ENCODE measurements around the gene BCR. TPM values are rescaled to one million over a fixed set of nuclear protein-coding genes. Genes with fewer than 3 reads are reported as not detected.
A peak's percentile ranks its signal among the peaks of the same experiment; 100 is the strongest.

Gene BCR
- total and polyA plus RNA-seq, 2 donors (not counting 1 experiment from before 2014, with no cell fraction given) = 30.2 to 46.4 TPM

- Histone ChIP-seq H3K27me3 (replicated peaks in 1 of 4; ENCODE audit: control extremely low read depth in 1 of 4, control insufficient read depth in 3 of 4, insufficient read depth in 4 of 4, low read length in 3 of 4) (no peaks in the 10 kb centered on the region), H4K20me1 (ENCODE audit: control insufficient read depth, insufficient read depth, low read length, poor library complexity, severe bottlenecking) (no peaks in the 10 kb centered on the region), H3K4me3 (ENCODE audit: control extremely low read depth in 1 of 5, extremely low read depth in 1 of 5, insufficient read depth in 1 of 5, low read depth in 2 of 5, low read length in 4 of 5) (no peak overlapping the region), H3K9me3 (ENCODE audit: control extremely low read depth in 1 of 3, control insufficient read depth in 2 of 3, insufficient read depth in 1 of 3, low read length in 2 of 3) (no peaks in the 10 kb centered on the region), H3K4me2 (replicated peaks; ENCODE audit: low read depth, low read length, poor library complexity, severe bottlenecking) (peak overlapping the region; percentile 55), H3K36me3 (replicated peaks in 1 of 2; ENCODE audit: control extremely low read depth in 1 of 2, control insufficient read depth in 1 of 2, extremely low read depth in 1 of 2, insufficient read depth in 2 of 2, low read length in 1 of 2) (no peaks in the 10 kb centered on the region), H3K9ac (ENCODE audit: low read length) (peak overlapping the region; percentile 14), H3K79me2 (ENCODE audit: control insufficient read depth, insufficient read depth, low read length) (no peaks in the 10 kb centered on the region), H3K27ac (ENCODE audit: low read length in 2 of 2) (peak overlapping the region; percentile 89 to 91), H2AFZ (ENCODE audit: insufficient read depth, low read depth, low read length, poor library complexity, severe bottlenecking) (no peak overlapping the region), H3K4me1 (ENCODE audit: control insufficient read depth in 2 of 2, insufficient read depth in 2 of 2, low read length in 2 of 2) (peaks cover 54 to 66% of the 10 kb centered on the region in 2 donors)
- Mint-ChIP-seq H3K27ac (peak overlapping the region; percentile 89), H3K9me3 (ENCODE audit: insufficient read depth) (no peaks in the 10 kb centered on the region), H3K4me3 (peak overlapping the region; percentile 65), H3K4me1 (peaks cover 49% of the 10 kb centered on the region), H3K27me3 (no peaks in the 10 kb centered on the region)
- CTCF ChIA-PET = interaction anchor here (0.6 to 17.0 kb wide), 11 partner anchors 9 to 323 kb away, joined by 3 to 556 read pairs (median 4); partner anchors contain the start of gene BCR
- no peak for ATAC-seq (ENCODE audit: low read depth)
- intact Hi-C loops (cut with micrococcal nuclease) = loop anchor here (10.0 kb wide), 1 partner anchor 83 kb away; no protein-coding TSS in a partner anchor
- POLR2A ChIA-PET = interaction anchor here (0.7 kb wide), 1 partner anchor 49 kb away, joined by 3 read pairs; no protein-coding TSS in a partner anchor
- no peak for DNase-seq
- 13% methylated on average over 1 of the region's 3 CpGs for whole genome bisulfite sequencing (ENCODE audit: insufficient coverage)
- TF ChIP-seq EZH2 (IDR thresholded peaks at IDR 0.05; ENCODE audit: borderline replicate concordance, insufficient read depth, low read depth, low read length, poor library complexity, severe bottlenecking) = no peak
- TF ChIP-seq CTCF (IDR thresholded peaks at IDR 0.05) = no peak
These were observed 42.8 kb upstream of the BCR start for GRCh38 chr22:23137468-23137867.

DNA sequence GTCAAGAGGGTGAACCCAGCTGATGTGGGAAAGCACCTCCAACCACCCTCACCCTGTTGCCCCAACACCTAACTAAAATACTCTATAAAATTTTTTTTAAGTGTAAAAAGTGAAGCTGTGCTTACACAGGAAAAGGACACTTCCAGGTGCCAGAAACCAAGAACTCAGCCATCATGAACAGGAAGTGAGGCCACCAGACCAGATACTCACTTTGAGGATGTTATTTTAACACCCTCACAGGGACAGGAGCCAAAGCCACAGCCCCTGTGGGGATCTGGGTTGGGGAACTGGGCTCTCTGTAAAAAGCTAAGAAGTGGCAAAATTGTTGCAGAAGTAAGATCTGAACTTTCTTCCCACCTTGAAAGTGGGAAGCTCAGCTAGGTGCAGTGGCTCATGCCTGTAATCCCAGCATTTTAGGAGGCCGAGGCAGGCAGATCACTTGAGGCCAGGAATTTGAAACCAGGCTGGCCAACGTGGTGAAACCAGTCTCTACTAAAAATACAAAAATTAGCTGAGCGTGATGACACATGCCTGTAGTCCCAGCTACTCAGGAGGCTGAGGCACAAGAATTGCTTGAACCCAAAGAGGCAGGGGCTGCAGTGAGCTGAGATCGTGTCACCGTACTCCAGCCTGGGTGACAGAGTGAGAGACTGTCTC is 42.3 kb upstream of the BCR start:
- H3K9ac ChIP-seq (ENCODE audit: low read length) = peak overlapping the region; percentile 16
- H3K4me1 Mint-ChIP-seq = peaks cover 54% of the 10 kb centered on the region
- 0% methylated on average over 3 of the region's 5 CpGs for WGBS (ENCODE audit: insufficient coverage)
- TF ChIP-seq EZH2 (IDR thresholded peaks at IDR 0.05; ENCODE audit: borderline replicate concordance, insufficient read depth, low read depth, low read length, poor library complexity, severe bottlenecking) (no peak), CTCF (IDR thresholded peaks at IDR 0.05) (no peak)
- intact Hi-C loops (cut with micrococcal nuclease) = loop anchor here (10.0 kb wide), 1 partner anchor 83 kb away; no protein-coding TSS in a partner anchor
- ATAC-seq (ENCODE audit: low read depth) = peak; percentile 50
- H3K4me2 ChIP-seq (replicated peaks; ENCODE audit: low read depth, low read length, poor library complexity, severe bottlenecking) = peak overlapping the region; percentile 55
- no peaks in the 10 kb centered on the region for H3K9me3 Mint-ChIP-seq (ENCODE audit: insufficient read depth)
- H3K9me3 ChIP-seq (ENCODE audit: control extremely low read depth in 1 of 3, control insufficient read depth in 2 of 3, insufficient read depth in 1 of 3, low read length in 2 of 3) = no peaks in the 10 kb centered on the region
- peak overlapping the region; percentile 65 for H3K4me3 Mint-ChIP-seq
- H3K27ac ChIP-seq (ENCODE audit: low read length in 2 of 2) = peak overlapping the region; percentile 89 to 91
- peaks cover 59 to 72% of the 10 kb centered on the region in 2 donors for H3K4me1 ChIP-seq (ENCODE audit: control insufficient read depth in 2 of 2, insufficient read depth in 2 of 2, low read length in 2 of 2)
- H3K4me3 ChIP-seq (ENCODE audit: control extremely low read depth in 1 of 5, extremely low read depth in 1 of 5, insufficient read depth in 1 of 5, low read depth in 2 of 5, low read length in 4 of 5) = peak overlapping the region in 1 of 5 experiments; percentile 21
- DNase-seq = peak; percentile 89
- H3K27ac Mint-ChIP-seq = peak overlapping the region; percentile 89
- ChIA-PET CTCF (interaction anchor here (0.6 to 17.0 kb wide), 16 partner anchors 8 to 324 kb away, joined by 3 to 556 read pairs (median 4); partner anchors contain the start of gene BCR), POLR2A (interaction anchor here (0.7 kb wide), 3 partner anchors 38 to 976 kb away, joined by 3 to 4 read pairs (median 3); no protein-coding TSS in a partner anchor)
- no peaks in the 10 kb centered on the region for H4K20me1 ChIP-seq (ENCODE audit: control insufficient read depth, insufficient read depth, low read length, poor library complexity, severe bottlenecking)
- H3K36me3 ChIP-seq (replicated peaks in 1 of 2; ENCODE audit: control extremely low read depth in 1 of 2, control insufficient read depth in 1 of 2, extremely low read depth in 1 of 2, insufficient read depth in 2 of 2, low read length in 1 of 2) = no peaks in the 10 kb centered on the region
- H3K27me3 ChIP-seq (replicated peaks in 1 of 4; ENCODE audit: control extremely low read depth in 1 of 4, control insufficient read depth in 3 of 4, insufficient read depth in 4 of 4, low read length in 3 of 4) = no peaks in the 10 kb centered on the region
- no peaks in the 10 kb centered on the region for H3K79me2 ChIP-seq (ENCODE audit: control insufficient read depth, insufficient read depth, low read length)
- no peaks in the 10 kb centered on the region for H3K27me3 Mint-ChIP-seq
- no peak overlapping the region for H2AFZ ChIP-seq (ENCODE audit: insufficient read depth, low read depth, low read length, poor library complexity, severe bottlenecking)

All from B cell (primary cell).